ENCODE measurements around the gene SLX4IP. TPM values are rescaled to one million over a fixed set of nuclear protein-coding genes. Genes with fewer than 3 reads are reported as not detected.

SLX4IP gene
- total RNA-seq, 1 experiment from 2014 or later, result 6.4 TPM

DNA sequence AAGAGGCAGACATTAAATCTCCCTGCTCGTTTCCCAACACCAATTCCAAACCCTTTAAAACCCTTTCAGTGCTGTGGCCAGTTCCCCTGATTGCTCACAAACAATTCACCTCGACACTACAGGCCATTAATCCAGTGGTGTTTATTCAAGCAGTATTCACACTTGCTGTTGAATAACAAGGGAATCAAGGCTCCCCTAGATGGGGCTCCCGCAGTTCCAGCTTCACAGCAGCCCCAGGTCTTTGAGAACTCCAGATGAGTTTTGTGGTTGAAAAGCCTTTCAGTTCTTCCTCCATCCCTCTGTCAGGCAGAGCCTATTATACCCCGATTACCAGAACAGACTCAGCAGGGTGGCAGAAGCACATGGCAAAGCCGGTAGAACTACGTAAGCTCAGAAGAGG lies 202.5 kb downstream of the SLX4IP start:
- ChIA-PET POLR2A (ENCODE audit: unreplicated experiment) (no interaction called here), CTCF (no interaction called here)
- intact Hi-C loops (cut with micrococcal nuclease), result loop anchor here (5.0 kb wide), 2 partner anchors 40 to 85 kb away; no protein-coding TSS in a partner anchor
- DNase-seq (no peak), ATAC-seq (no peak)
- Histone ChIP-seq H3K79me2 (ENCODE audit: low read length) (peaks cover 4% of the 10 kb centered on the region; the same call in 1 of the 2 replicates), H4K20me1 (ENCODE audit: low read length) (peaks cover 12% of the 10 kb centered on the region; the same call in 1 of the 2 replicates), H3K4me2 (ENCODE audit: low read length) (no peak overlapping the region), H3K9me2 (replicated peaks; ENCODE audit: low read length) (no peaks in the 10 kb centered on the region), H2AFZ (ENCODE audit: low read length) (no peak overlapping the region), H3K4me1 (ENCODE audit: insufficient read depth, low read length) (peaks cover 7% of the 10 kb centered on the region; the same call in 1 of the 2 replicates), H3F3A (ENCODE audit: low read length, unreplicated experiment) (peaks cover 4% of the 10 kb centered on the region), H3K9me3 (ENCODE audit: low read length) (no peaks in the 10 kb centered on the region), H3K27me3 (ENCODE audit: low read length) (no peaks in the 10 kb centered on the region), H3K27ac (ENCODE audit: low read length) (peak overlapping the region; percentile 53), H3K4me3 (ENCODE audit: low read length) (no peak overlapping the region), H3K9ac (ENCODE audit: low read length) (no peak overlapping the region), H3K36me3 (ENCODE audit: low read depth, low read length) (peaks cover 57% of the 10 kb centered on the region)
- BruUV-seq (replicated peaks), result no TSS peak
- TF ChIP-seq, protein P1, sequence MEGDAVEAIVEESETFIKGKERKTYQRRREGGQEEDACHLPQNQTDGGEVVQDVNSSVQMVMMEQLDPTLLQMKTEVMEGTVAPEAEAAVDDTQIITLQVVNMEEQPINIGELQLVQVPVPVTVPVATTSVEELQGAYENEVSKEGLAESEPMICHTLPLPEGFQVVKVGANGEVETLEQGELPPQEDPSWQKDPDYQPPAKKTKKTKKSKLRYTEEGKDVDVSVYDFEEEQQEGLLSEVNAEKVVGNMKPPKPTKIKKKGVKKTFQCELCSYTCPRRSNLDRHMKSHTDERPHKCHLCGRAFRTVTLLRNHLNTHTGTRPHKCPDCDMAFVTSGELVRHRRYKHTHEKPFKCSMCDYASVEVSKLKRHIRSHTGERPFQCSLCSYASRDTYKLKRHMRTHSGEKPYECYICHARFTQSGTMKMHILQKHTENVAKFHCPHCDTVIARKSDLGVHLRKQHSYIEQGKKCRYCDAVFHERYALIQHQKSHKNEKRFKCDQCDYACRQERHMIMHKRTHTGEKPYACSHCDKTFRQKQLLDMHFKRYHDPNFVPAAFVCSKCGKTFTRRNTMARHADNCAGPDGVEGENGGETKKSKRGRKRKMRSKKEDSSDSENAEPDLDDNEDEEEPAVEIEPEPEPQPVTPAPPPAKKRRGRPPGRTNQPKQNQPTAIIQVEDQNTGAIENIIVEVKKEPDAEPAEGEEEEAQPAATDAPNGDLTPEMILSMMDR (conservative IDR thresholded peaks at IDR 0.05; ENCODE audit: low read depth, low read length), result no peak
- TF ChIP-seq EZH2 (IDR thresholded peaks at IDR 0.05; ENCODE audit: low read length, unreplicated experiment) (no peak), EZH2phosphoT487 (IDR thresholded peaks at IDR 0.05; ENCODE audit: borderline replicate concordance, low read length) (no peak)

DNA sequence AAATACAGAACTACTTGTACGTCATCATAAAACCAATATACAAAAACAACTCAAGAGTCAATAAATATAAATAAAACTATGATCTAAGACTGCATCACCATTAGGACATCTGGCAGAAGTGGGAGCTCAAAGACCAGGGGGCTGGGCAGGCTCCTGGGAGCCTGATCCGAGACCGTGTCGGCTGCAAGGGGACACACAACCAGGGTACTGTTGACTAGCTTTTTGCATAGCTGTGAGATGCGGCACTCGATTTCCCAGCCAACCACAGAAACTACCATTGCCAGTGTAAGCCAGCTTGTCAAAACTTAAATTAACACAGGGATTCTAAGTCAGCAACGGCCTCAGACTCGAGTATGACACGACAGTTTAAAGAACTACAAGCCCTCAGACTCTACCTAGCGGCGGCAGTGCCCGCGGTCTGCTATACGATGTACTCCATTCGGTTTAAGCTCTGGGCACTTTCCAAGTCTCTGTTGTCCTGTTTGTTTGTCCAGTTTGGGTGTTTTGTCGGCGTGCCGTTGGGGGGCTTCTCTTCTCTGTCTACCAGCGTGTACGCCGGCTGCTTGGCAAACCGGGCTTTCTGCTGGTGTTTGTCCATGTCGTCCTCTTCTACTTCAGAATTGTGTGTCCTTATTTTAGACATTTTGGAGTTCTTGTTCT lies 204.1 kb downstream of the SLX4IP start:
- Histone ChIP-seq H2AFZ (ENCODE audit: low read length) (no peak overlapping the region), H3K9me2 (replicated peaks; ENCODE audit: low read length) (no peaks in the 10 kb centered on the region), H3K4me3 (ENCODE audit: low read length) (no peak overlapping the region), H3K27ac (ENCODE audit: low read length) (no peak overlapping the region), H3K36me3 (ENCODE audit: low read depth, low read length) (peaks cover 73% of the 10 kb centered on the region), H3K79me2 (ENCODE audit: low read length) (peaks cover 4% of the 10 kb centered on the region; the same call in 1 of the 2 replicates), H4K20me1 (ENCODE audit: low read length) (peaks cover 12% of the 10 kb centered on the region; the same call in 1 of the 2 replicates), H3K4me1 (ENCODE audit: insufficient read depth, low read length) (peaks cover 7% of the 10 kb centered on the region; the same call in 1 of the 2 replicates), H3K27me3 (ENCODE audit: low read length) (no peaks in the 10 kb centered on the region), H3F3A (ENCODE audit: low read length, unreplicated experiment) (peaks cover 10% of the 10 kb centered on the region), H3K9ac (ENCODE audit: low read length) (no peak overlapping the region), H3K4me2 (ENCODE audit: low read length) (no peak overlapping the region), H3K9me3 (ENCODE audit: low read length) (no peaks in the 10 kb centered on the region)
- ChIA-PET POLR2A (ENCODE audit: unreplicated experiment) (no interaction called here), CTCF (interaction anchor here (0.6 kb wide), 1 partner anchor 80 kb away, joined by 5 read pairs; no protein-coding TSS in a partner anchor)
- no peak for DNase-seq
- ATAC-seq, result no peak
- intact Hi-C loops (cut with micrococcal nuclease), result loop anchor here (5.0 kb wide), 2 partner anchors 42 to 87 kb away; no protein-coding TSS in a partner anchor
- TF ChIP-seq EZH2 (IDR thresholded peaks at IDR 0.05; ENCODE audit: low read length, unreplicated experiment) (no peak), EZH2phosphoT487 (IDR thresholded peaks at IDR 0.05; ENCODE audit: borderline replicate concordance, low read length) (no peak)
- TF ChIP-seq, protein P1 (conservative IDR thresholded peaks at IDR 0.05; ENCODE audit: low read depth, low read length), result no peak
- BruUV-seq (replicated peaks), result TSS peak; percentile 11

All from PC-3 (cell line).